ENCODE results near the gene TPO.

- no peak for TF ChIP-seq CTCF (IDR thresholded peaks at IDR 0.05)
- no peak for TF ChIP-seq EZH2 (IDR thresholded peaks at IDR 0.05)
- no peak for TF ChIP-seq EZH2phosphoT487 (IDR thresholded peaks at IDR 0.05)
Measured at GRCh38 chr2:1567556-1568344, 154.5 kb downstream of the TPO start.
